ENCODE data around the gene ANKRD63.
A peak's percentile ranks its signal among the peaks of the same experiment; 100 is the strongest.

The ANKRD63 gene

GRCh38 chr15:40295297-40295696 is 12.4 kb upstream of the ANKRD63 start:
- DNase-seq = no peak

- no peak for DNase-seq
These were observed 11.3 kb upstream of the ANKRD63 start for GRCh38 chr15:40293905-40294895.

GRCh38 chr15:40293006-40293405 is 10.1 kb upstream of the ANKRD63 start:
- DNase-seq = no peak

- DNase-seq = no peak
These were observed 9.4 kb upstream of the ANKRD63 start for GRCh38 chr15:40292246-40292645.

- DNase-seq = no peak
These were observed 8.2 kb upstream of the ANKRD63 start for GRCh38 chr15:40290918-40291574.

GRCh38 chr15:40290545-40290917 is 7.7 kb upstream of the ANKRD63 start:
- DNase-seq = no peak

GRCh38 chr15:40289140-40289775 is 6.4 kb upstream of the ANKRD63 start:
- no peak for DNase-seq

GRCh38 chr15:40287968-40288367 is 5.1 kb upstream of the ANKRD63 start:
- no peak for DNase-seq

GRCh38 chr15:40287505-40287904 is 4.6 kb upstream of the ANKRD63 start:
- DNase-seq = no peak

GRCh38 chr15:40286794-40287193 is 3.9 kb upstream of the ANKRD63 start:
- DNase-seq = no peak

GRCh38 chr15:40286061-40286532 is 3.2 kb upstream of the ANKRD63 start:
- DNase-seq = no peak

- no peak for DNase-seq
These were observed 2.7 kb upstream of the ANKRD63 start for GRCh38 chr15:40285554-40286011.

GRCh38 chr15:40285151-40285550 is 2.3 kb upstream of the ANKRD63 start:
- no peak for DNase-seq

- no peak for DNase-seq
These were observed 894 bp upstream of the ANKRD63 start for GRCh38 chr15:40283615-40284300.

GRCh38 chr15:40282147-40282868 is 556 bp downstream of the ANKRD63 start:
- DNase-seq = peak; percentile 61

- no peak for DNase-seq
These were observed 1.1 kb downstream of the ANKRD63 start for GRCh38 chr15:40281801-40282146.

GRCh38 chr15:40281057-40281800 is 1.6 kb downstream of the ANKRD63 start:
- DNase-seq = no peak

GRCh38 chr15:40280260-40281056 is 2.4 kb downstream of the ANKRD63 start:
- DNase-seq = no peak

- DNase-seq = peak; percentile 70
These were observed 3.3 kb downstream of the ANKRD63 start for GRCh38 chr15:40279437-40280141.

GRCh38 chr15:40278026-40278425 is 4.8 kb downstream of the ANKRD63 start:
- DNase-seq = no peak

All from CD4-positive, alpha-beta T cell treated with Interleukin-12 subunit alpha and Interleukin-12 subunit beta, for 1 hour (primary cell).